Measurements from ENCODE around the gene SPATA32.

GRCh38 chr17:45221081-45222013, 40.5 kb downstream of the SPATA32 start, which contains the start of gene FMNL1:
- no peak for TF ChIP-seq CTCF (IDR thresholded peaks at IDR 0.05; ENCODE audit: borderline replicate concordance, extremely low read depth, low read length, poor library complexity, severe bottlenecking)
- TF ChIP-seq EZH2 (IDR thresholded peaks at IDR 0.05; ENCODE audit: borderline replicate concordance, low read depth, low read length, severe bottlenecking) = no peak

Data from DND-41 (cell line).